Psoas muscle (tissue), 8 donors: ENCODE data around the gene IFI27L2. TPM values are rescaled to one million over a fixed set of nuclear protein-coding genes. Genes with fewer than 3 reads are reported as not detected.

Experiments
- ATAC-seq, 4 donors: fragments of 200-7000 bp; cut with Tn5 transposase; one replicate each; pipeline ENCODE4 v1.9.1; 2020; ENCODE audit warnings: moderate library complexity in 3 of 4, mild to moderate bottlenecking in 2 of 4
- DNase-seq, 2 donors: peaks; one replicate each; pipeline ENCODE4 v3.0.0-alpha.2; 2020
- H3K27ac ChIP-seq: fragments of 200-600 bp; one replicate; pipeline ENCODE4 v1.8.0; 2022
- H3K27me3 ChIP-seq, 3 donors: fragments of 200-600 bp in 1 of 3; one replicate each; pipeline versions ENCODE4 v1.6.1 to v1.8.0; 2013 to 2022; ENCODE audit warnings: low read length in 2 of 3, mild to moderate bottlenecking in 2 of 3, moderate library complexity in 1 of 3; ENCODE audit not compliant: insufficient read depth in 3 of 3
- H3K36me3 ChIP-seq, 2 donors: fragments of 200-600 bp in 1 of 2; one replicate each; pipeline versions ENCODE4 v1.6.1 to v1.8.0; 2013 to 2022; ENCODE audit warnings: low read depth in 1 of 2, mild to moderate bottlenecking in 1 of 2, moderate library complexity in 1 of 2; ENCODE audit not compliant: insufficient read depth in 1 of 2
- H3K4me1 ChIP-seq: fragments of 200-600 bp; one replicate; pipeline ENCODE4 v1.8.0; 2022
- H3K4me3 ChIP-seq: fragments of 200-600 bp; one replicate; pipeline ENCODE4 v1.8.0; 2022; ENCODE audit warnings: mild to moderate bottlenecking
- H3K9me3 ChIP-seq: fragments of 200-600 bp; one replicate; pipeline ENCODE4 v1.8.0; 2022
- CTCF ChIP-seq: fragments of 200-600 bp; IDR thresholded peaks from one replicate; pipeline ENCODE4 v1.8.0; 2022; ENCODE audit warnings: antibody characterized with exemption
- WGBS, 3 donors: extraction: QIAGEN DNeasy Blood & Tissue Kit; methylation state at CpG; one replicate each; pipeline versions ENCODE4 v1.1.6 to v1.1.7; 2013; 5-methylcytosine and 5-hydroxymethylcytosine counted together
- intact Hi-C, 2 donors: fragments of 100-400 bp; cut with DNase I; formaldehyde crosslinking; loops; one replicate each; pipeline versions ENCODE4 v1.11.0 to v1.14.2; 2022
- long read RNA-seq, 2 donors: library from polyadenylated mRNA; unstranded; transcript quantifications; one replicate each; pipeline ENCODE4 v2.0.0, GENCODE V29; 2021
- polyA plus RNA-seq, 3 donors: library from polyadenylated mRNA; stranded (reverse); fragments of 200-250 nt; gene quantifications; one replicate each; pipeline ENCODE4 v1.2.3, GENCODE V29; 2013
- total RNA-seq, 4 donors: library from RNA; stranded (reverse); fragmentation: NEBNext Ultra II Directional in 2 of 4; extraction: Animal tissue kit (Norgen Biotek cat#: 25700) in 2 of 4; gene quantifications; one replicate each; pipeline versions ENCODE4 v1.2.1 to v1.2.4, GENCODE V29; 2021 to 2023
- donor health status: healthy with polysubstance abuse.
- donor health status: DM: no; HTN: no; CAD: no; lungs with moderate emphysema.
- donor health status: Bipolar disorder and iron deficiency.
- donor health status: healthy.
- donor health status: DM: yes; HTN: yes; CAD: no.
- donor health status: DM: no; HTN: no; CAD: no.
- donor health status: DM: no; HTN: no; CAD: no.
- donor health status: DM: yes; HTN: yes; CAD: no.

IFI27L2 gene, protein sequence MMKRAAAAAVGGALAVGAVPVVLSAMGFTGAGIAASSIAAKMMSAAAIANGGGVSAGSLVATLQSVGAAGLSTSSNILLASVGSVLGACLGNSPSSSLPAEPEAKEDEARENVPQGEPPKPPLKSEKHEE
- total RNA-seq (1 to 10 TPM; 5.3 to 6.9 (median 6.2) TPM), polyA plus RNA-seq (10 to 100 TPM in 2 of 3 donors, 1 to 10 TPM in 1; 4.9 to 12.5 (median 12.2) TPM)
- long read RNA-seq, donor 1, partial matches to known transcripts = 0 of 1 reads
- long read RNA-seq, donor 1, other reads (novel, unspliced or antisense) = 0 of 1 reads
- long read RNA-seq, donor 2, partial matches to known transcripts = 0 of 2 reads
- long read RNA-seq, donor 2, other reads (novel, unspliced or antisense) = 0 of 2 reads

- peak within 1 kb of the TSS; percentile 34 for H3K27ac ChIP-seq
- DNase-seq (peak; percentile 74 to 88), ATAC-seq (peak; percentile 72 to 91 (median 80))
- no peaks in the 10 kb centered on the region for H3K36me3 ChIP-seq
- WGBS, 3 donors = 1 to 2% (median 1%) methylated on average over 26 to 27 of the region's 27 CpGs
- TF ChIP-seq CTCF = no peak
- H3K27me3 ChIP-seq = no peaks in the 10 kb centered on the region
- no peaks in the 10 kb centered on the region for H3K9me3 ChIP-seq
- intact Hi-C loops = no loop called here
- peak within 1 kb of the TSS; percentile 59 for H3K4me3 ChIP-seq
- H3K4me1 ChIP-seq = no peaks in the 10 kb centered on the region
These were observed at the start of gene IFI27L2 for GRCh38 chr14:94129111-94129757. Gene IFI27L2, minus strand, starts transcription at chr14:94129604. Its CDS starts 40 bp downstream, at chr14:94129564.

- DNase-seq (no peak), ATAC-seq (no peak)
- peaks cover 4% of the 10 kb centered on the region for H3K4me1 ChIP-seq
- peaks cover 0 to 40% (median 3%) of the 10 kb centered on the region in 3 donors for H3K27me3 ChIP-seq
- no peaks in the 10 kb centered on the region for H3K36me3 ChIP-seq
- WGBS, 3 donors = 77 to 88% (median 77%) methylated on average over 1 of the region's 1 CpG
- TF ChIP-seq CTCF = no peak
- H3K9me3 ChIP-seq = no peaks in the 10 kb centered on the region
- H3K4me3 ChIP-seq = no peak overlapping the region
- intact Hi-C loops = loop anchor here (5.0 kb wide), 2 partner anchors 41 to 141 kb away; no protein-coding TSS in a partner anchor
- H3K27ac ChIP-seq = no peak overlapping the region
These were observed 48.4 kb upstream of the IFI27L2 start for GRCh38 chr14:94177806-94178205.

GRCh38 chr14:94176808-94177207, 47.4 kb upstream of the IFI27L2 start:
- ATAC-seq (no peak), DNase-seq (no peak)
- intact Hi-C loops = loop anchor here (5.0 kb wide), 2 partner anchors 40 to 140 kb away; no protein-coding TSS in a partner anchor
- H3K27ac ChIP-seq = no peak overlapping the region
- no peak overlapping the region for H3K4me3 ChIP-seq
- H3K9me3 ChIP-seq = no peaks in the 10 kb centered on the region
- peaks cover 0 to 40% (median 3%) of the 10 kb centered on the region in 3 donors for H3K27me3 ChIP-seq
- 77 to 89% (median 86%) methylated on average over 3 of the region's 3 CpGs for WGBS, 3 donors
- no peaks in the 10 kb centered on the region for H3K36me3 ChIP-seq
- TF ChIP-seq CTCF = no peak
- H3K4me1 ChIP-seq = peaks cover 6% of the 10 kb centered on the region

GRCh38 chr14:94175747-94176146, 46.3 kb upstream of the IFI27L2 start:
- Histone ChIP-seq H3K9me3 (no peaks in the 10 kb centered on the region), H3K4me3 (no peak overlapping the region), H3K4me1 (peaks cover 17% of the 10 kb centered on the region), H3K27ac (no peak overlapping the region), H3K27me3 (peaks cover 0 to 40% (median 3%) of the 10 kb centered on the region in 3 donors), H3K36me3 (no peaks in the 10 kb centered on the region)
- intact Hi-C loops = loop anchor here (2.0 to 5.0 kb wide), 3 partner anchors 38 to 138 kb away; no protein-coding TSS in a partner anchor
- TF ChIP-seq CTCF = no peak
- DNase-seq (no peak), ATAC-seq (no peak)
- 37 to 41% (median 37%) methylated on average over 7 of the region's 7 CpGs for WGBS, 3 donors
